NOMO-1 treated with dmso at 0.1 percent for 144 hours (cell line): ENCODE results near the gene POU2F2.

ENCODE experiments used
- DNase-seq: peaks from one replicate; lab custom pipeline; 2025; ENCODE audit not compliant: unreplicated experiment; lab: John Stamatoyannopoulos, UW

POU2F2 gene

GRCh38 chr19:42132030-42132628 is at the start of gene POU2F2:
POU2F2 (minus strand) TSS chr19:42132446; CDS start chr19:42132411, 35 bp downstream.
- peak; percentile 38 for DNase-seq

- DNase-seq: no peak
Measured at GRCh38 chr19:42178791-42179674, 46.8 kb upstream of the POU2F2 start.

- DNase-seq: no peak
Measured at GRCh38 chr19:42177686-42178019, 45.4 kb upstream of the POU2F2 start.

GRCh38 chr19:42176990-42177685 is 44.9 kb upstream of the POU2F2 start:
- peak; percentile 35 for DNase-seq

- no peak for DNase-seq
Measured at GRCh38 chr19:42176649-42176989, 44.4 kb upstream of the POU2F2 start.

- DNase-seq: peak; percentile 6
Measured at GRCh38 chr19:42175952-42176648, 43.9 kb upstream of the POU2F2 start.

- DNase-seq: no peak
Measured at GRCh38 chr19:42174958-42175734, 42.9 kb upstream of the POU2F2 start.

GRCh38 chr19:42174188-42174587 is 41.9 kb upstream of the POU2F2 start:
- DNase-seq: no peak

GRCh38 chr19:42173695-42174094 is 41.4 kb upstream of the POU2F2 start:
- DNase-seq: no peak

GRCh38 chr19:42172261-42172660 is 40.0 kb upstream of the POU2F2 start:
- DNase-seq: no peak

GRCh38 chr19:42170715-42171114 is 38.5 kb upstream of the POU2F2 start:
- no peak for DNase-seq

- no peak for DNase-seq
Measured at GRCh38 chr19:42169486-42170413, 37.5 kb upstream of the POU2F2 start.

GRCh38 chr19:42168206-42168605 is 36.0 kb upstream of the POU2F2 start:
- no peak for DNase-seq

GRCh38 chr19:42166316-42166715 is 34.1 kb upstream of the POU2F2 start:
- no peak for DNase-seq

- no peak for DNase-seq
Measured at GRCh38 chr19:42165146-42165545, 32.9 kb upstream of the POU2F2 start.

GRCh38 chr19:42161616-42162263 is 29.5 kb upstream of the POU2F2 start:
- DNase-seq: no peak

- no peak for DNase-seq
Measured at GRCh38 chr19:42159942-42160341, 27.7 kb upstream of the POU2F2 start.

- no peak for DNase-seq
Measured at GRCh38 chr19:42158926-42159325, 26.7 kb upstream of the POU2F2 start.

GRCh38 chr19:42156571-42156970 is 24.3 kb upstream of the POU2F2 start:
- DNase-seq: no peak
